CD8-positive, alpha-beta memory T cell (primary cell): Measurements from ENCODE around the gene TMEM184B. TPM values are rescaled to one million over a fixed set of nuclear protein-coding genes. Genes with fewer than 3 reads are reported as not detected.
A peak's percentile ranks its signal among the peaks of the same experiment; 100 is the strongest.

Experiments
- CTCF ChIA-PET: fragments of 350-600 bp; sonication (Branson Sonifier 250); formaldehyde crosslinking; loops from one replicate; lab custom pipeline; 2021; ENCODE audit warnings: antibody characterized with exemption; lab: Charles Lee
- POLR2A ChIA-PET: fragments of 350-600 bp; sonication (Branson Sonifier 250); formaldehyde crosslinking; loops from one replicate; lab custom pipeline; 2021; ENCODE audit warnings: antibody characterized with exemption; lab: Charles Lee
- DNase-seq, 5 donors: peaks; one replicate each; pipeline versions ENCODE4 v3.0.0 to v3.0.0-alpha.2; 2020 to 2022; ENCODE audit warnings: mixed read lengths in 1 of 5
- H3K27ac ChIP-seq: one replicate; pipeline ENCODE4 v1.7.0; 2013; ENCODE audit warnings: low read depth, mild to moderate bottlenecking, low read length, moderate library complexity
- H3K27me3 ChIP-seq: 2 replicates; pipeline ENCODE4 v1.7.0; 2013; ENCODE audit warnings: low read length, mild to moderate bottlenecking; ENCODE audit not compliant: insufficient read depth, poor library complexity, severe bottlenecking
- H3K36me3 ChIP-seq: 2 replicates; pipeline ENCODE4 v1.7.0; 2013; ENCODE audit warnings: mild to moderate bottlenecking, low read length, moderate library complexity; ENCODE audit not compliant: insufficient read depth
- H3K4me1 ChIP-seq: 2 replicates; pipeline ENCODE4 v1.7.0; 2013; ENCODE audit warnings: mild to moderate bottlenecking, low read length, moderate library complexity; ENCODE audit not compliant: insufficient read depth
- H3K4me3 ChIP-seq: 2 replicates; pipeline ENCODE4 v1.7.0; 2013; ENCODE audit warnings: mild to moderate bottlenecking, low read length
- H3K9me3 ChIP-seq: 2 replicates; pipeline ENCODE4 v1.7.0; 2013; ENCODE audit warnings: mild to moderate bottlenecking, low read length
- H3K27ac Mint-ChIP-seq, 8 donors: one replicate each; pipeline ENCODE4 v1.8.0; 2020 to 2021; ENCODE audit warnings: mixed read lengths in 8 of 8, mild to moderate bottlenecking in 6 of 8, inconsistent platforms in 3 of 8, moderate library complexity in 3 of 8
- H3K27me3 Mint-ChIP-seq, 2 donors: one replicate each; pipeline ENCODE4 v1.8.0; 2020 to 2021; ENCODE audit warnings: mixed read lengths in 2 of 2, mild to moderate bottlenecking in 1 of 2, moderate library complexity in 1 of 2
- H3K36me3 Mint-ChIP-seq, 3 donors: one replicate each; pipeline ENCODE4 v1.8.0; 2020 to 2021; ENCODE audit warnings: mixed read lengths in 3 of 3, inconsistent platforms in 1 of 3, mild to moderate bottlenecking in 1 of 3
- H3K4me1 Mint-ChIP-seq, 3 donors: one replicate each; pipeline ENCODE4 v1.8.0; 2020 to 2021; ENCODE audit warnings: mixed read lengths in 3 of 3, inconsistent platforms in 1 of 3, mild to moderate bottlenecking in 1 of 3
- H3K4me3 Mint-ChIP-seq, 7 donors: one replicate each; pipeline ENCODE4 v1.8.0; 2020 to 2021; ENCODE audit warnings: mixed read lengths in 7 of 7, mild to moderate bottlenecking in 6 of 7, moderate library complexity in 4 of 7, inconsistent platforms in 2 of 7
- H3K9me3 Mint-ChIP-seq, 5 donors: one replicate each; pipeline ENCODE4 v1.8.0; 2020 to 2022; ENCODE audit warnings: mixed read lengths in 5 of 5, mild to moderate bottlenecking in 3 of 5, moderate library complexity in 2 of 5, inconsistent platforms in 1 of 5
- polyA plus RNA-seq: library from polyadenylated mRNA; unstranded; fragments of 300-500 nt; fragmentation: Illumina TruSeq; gene quantifications from one replicate; pipeline ENCODE4 v1.2.3, GENCODE V29; 2021
- total RNA-seq, 2 experiments: library from RNA; stranded (reverse); gene quantifications; one replicate each; pipeline ENCODE4 v1.2.3, GENCODE V29; 2021

Gene TMEM184B
- total and polyA plus RNA-seq, 3 experiments from 2014 or later, result 23.4 to 31.7 (median 29.0) TPM

DNA sequence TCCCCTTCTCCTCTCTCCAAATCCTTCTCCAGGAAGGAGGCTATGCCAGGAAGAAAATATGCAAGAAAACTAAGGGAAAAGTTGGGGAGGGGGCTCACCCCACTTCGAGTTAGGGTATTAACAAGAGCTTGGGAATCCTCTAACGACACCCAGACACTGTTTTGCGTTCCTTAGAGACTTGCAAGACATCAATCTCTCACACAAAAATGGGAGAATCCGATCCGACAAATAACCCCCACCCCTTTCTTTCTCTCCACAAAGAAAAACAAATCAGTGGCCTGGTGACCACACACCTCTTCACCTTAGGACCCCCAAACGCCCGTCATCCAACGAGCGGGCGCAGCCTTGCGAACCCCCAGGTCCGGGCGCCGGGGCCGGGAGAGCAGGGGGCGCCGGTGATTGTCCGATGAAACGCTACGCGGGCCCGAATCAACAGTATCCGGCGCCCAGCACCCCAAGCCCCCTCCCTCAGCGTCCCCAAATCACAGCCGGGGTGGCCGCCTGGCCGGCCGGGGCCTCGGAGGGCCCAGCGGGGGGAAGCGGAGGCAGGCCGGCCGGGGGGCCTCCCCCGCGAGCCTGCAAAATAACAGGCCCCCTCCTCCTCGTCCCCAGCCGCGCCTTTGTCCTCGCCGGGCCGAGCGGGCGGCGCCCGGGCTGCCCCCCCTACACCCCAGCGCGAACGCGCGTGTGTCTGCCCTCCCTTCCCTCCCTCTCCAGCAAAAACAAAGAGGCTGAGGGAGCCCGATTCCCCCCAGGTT, 43.7 kb upstream of the TMEM184B start:
- ChIA-PET POLR2A (no interaction called here), CTCF (no interaction called here)
- H3K4me1 Mint-ChIP-seq, result peaks cover 40 to 58% (median 50%) of the 10 kb centered on the region in 3 donors

GRCh38 chr22:38315823-38316363, 43.1 kb upstream of the TMEM184B start:
- CTCF ChIA-PET, result interaction anchor here (0.6 to 1.2 kb wide), 2 partner anchors 22 to 264 kb away, joined by 3 to 4 read pairs; no protein-coding TSS in a partner anchor
- POLR2A ChIA-PET, result interaction anchor here (0.6 to 1.1 kb wide), 2 partner anchors 10 to 679 kb away, joined by 5 to 8 read pairs; no protein-coding TSS in a partner anchor
- no peaks in the 10 kb centered on the region for H3K9me3 Mint-ChIP-seq
- Histone ChIP-seq H3K9me3 (no peaks in the 10 kb centered on the region), H3K27ac (peak overlapping the region; percentile 77), H3K4me3 (peak overlapping the region; percentile 60), H3K36me3 (no peaks in the 10 kb centered on the region), H3K27me3 (no peaks in the 10 kb centered on the region), H3K4me1 (peaks cover 47% of the 10 kb centered on the region)
- peaks cover 47 to 64% (median 56%) of the 10 kb centered on the region in 3 donors for H3K4me1 Mint-ChIP-seq
- H3K36me3 Mint-ChIP-seq, result peaks cover 0 to 15% (median 0%) of the 10 kb centered on the region in 3 donors
- H3K27me3 Mint-ChIP-seq, result no peaks in the 10 kb centered on the region
- H3K4me3 Mint-ChIP-seq, result peak overlapping the region; percentile 86 to 95 (median 90)
- peak overlapping the region; percentile 93 to 100 (median 97) for H3K27ac Mint-ChIP-seq
- peak in 1 of 5 donors; percentile 56 for DNase-seq

More for the DNA sequence above, 43.7 kb upstream of the TMEM184B start:
- Mint-ChIP-seq H3K9me3 (no peaks in the 10 kb centered on the region), H3K27me3 (no peaks in the 10 kb centered on the region), H3K4me3 (peak overlapping the region; percentile 86 to 95 (median 90)), H3K36me3 (peaks cover 0 to 9% (median 0%) of the 10 kb centered on the region in 3 donors), H3K27ac (peak overlapping the region; percentile 93 to 100 (median 97))
- Histone ChIP-seq H3K4me3 (peak overlapping the region; percentile 60), H3K27ac (peak overlapping the region; percentile 77), H3K36me3 (no peaks in the 10 kb centered on the region), H3K4me1 (peaks cover 47% of the 10 kb centered on the region), H3K9me3 (no peaks in the 10 kb centered on the region), H3K27me3 (no peaks in the 10 kb centered on the region)
- peak; percentile 40 to 76 (median 63) for DNase-seq

- H3K4me3 ChIP-seq, result peak overlapping the region; percentile 60
- Mint-ChIP-seq H3K4me3 (peak overlapping the region; percentile 86 to 95 (median 90)), H3K4me1 (peaks cover 51 to 72% (median 61%) of the 10 kb centered on the region in 3 donors), H3K27ac (peak overlapping the region; percentile 93 to 100 (median 97)), H3K36me3 (peaks cover 0 to 18% (median 0%) of the 10 kb centered on the region in 3 donors), H3K27me3 (no peaks in the 10 kb centered on the region), H3K9me3 (no peaks in the 10 kb centered on the region)
- H3K36me3 ChIP-seq, result no peaks in the 10 kb centered on the region
- CTCF ChIA-PET, result interaction anchor here (0.6 to 1.2 kb wide), 2 partner anchors 23 to 263 kb away, joined by 3 to 4 read pairs; no protein-coding TSS in a partner anchor
- H3K9me3 ChIP-seq, result no peaks in the 10 kb centered on the region
- H3K4me1 ChIP-seq, result peaks cover 47% of the 10 kb centered on the region
- POLR2A ChIA-PET, result interaction anchor here (0.6 to 1.1 kb wide), 3 partner anchors 9 to 1611 kb away, joined by 4 to 8 read pairs (median 5); no protein-coding TSS in a partner anchor
- peak overlapping the region; percentile 77 for H3K27ac ChIP-seq
- no peaks in the 10 kb centered on the region for H3K27me3 ChIP-seq
- peak in 2 of 5 donors; percentile 35 to 43 for DNase-seq
These were observed 42.4 kb upstream of the TMEM184B start for GRCh38 chr22:38314933-38315822.

GRCh38 chr22:38314051-38314932, 41.5 kb upstream of the TMEM184B start:
- POLR2A ChIA-PET, result no interaction called here
- Mint-ChIP-seq H3K27me3 (no peaks in the 10 kb centered on the region), H3K27ac (peak overlapping the region; percentile 93 to 100 (median 97)), H3K4me1 (peaks cover 52 to 73% (median 61%) of the 10 kb centered on the region in 3 donors), H3K36me3 (peaks cover 0 to 18% (median 0%) of the 10 kb centered on the region in 3 donors), H3K9me3 (no peaks in the 10 kb centered on the region), H3K4me3 (peak overlapping the region in 6 of 7 donors; percentile 42 to 95 (median 88))
- H3K27ac ChIP-seq, result no peak overlapping the region
- peak in 1 of 5 donors; percentile 24 for DNase-seq
- no peak overlapping the region for H3K4me3 ChIP-seq
- no peaks in the 10 kb centered on the region for H3K9me3 ChIP-seq
- H3K36me3 ChIP-seq, result no peaks in the 10 kb centered on the region
- H3K27me3 ChIP-seq, result no peaks in the 10 kb centered on the region
- CTCF ChIA-PET, result interaction anchor here (1.2 kb wide), 1 partner anchor 262 kb away, joined by 4 read pairs; no protein-coding TSS in a partner anchor
- H3K4me1 ChIP-seq, result peaks cover 47% of the 10 kb centered on the region

GRCh38 chr22:38313384-38313955, 40.7 kb upstream of the TMEM184B start:
- Histone ChIP-seq H3K4me3 (no peak overlapping the region), H3K27me3 (no peaks in the 10 kb centered on the region), H3K9me3 (no peaks in the 10 kb centered on the region), H3K36me3 (no peaks in the 10 kb centered on the region), H3K4me1 (peaks cover 47% of the 10 kb centered on the region), H3K27ac (no peak overlapping the region)
- ChIA-PET POLR2A (no interaction called here), CTCF (interaction anchor here (1.1 kb wide), 1 partner anchor 57 kb away, joined by 3 read pairs; no protein-coding TSS in a partner anchor)
- DNase-seq, result peak in 3 of 5 donors; percentile 18 to 59 (median 35)
- Mint-ChIP-seq H3K36me3 (peaks cover 0 to 25% (median 0%) of the 10 kb centered on the region in 3 donors), H3K4me1 (peaks cover 59 to 81% (median 67%) of the 10 kb centered on the region in 3 donors), H3K4me3 (peak overlapping the region in 5 of 7 donors; percentile 42 to 91 (median 78)), H3K9me3 (no peaks in the 10 kb centered on the region), H3K27me3 (peaks cover 0 to 1% of the 10 kb centered on the region in 2 donors), H3K27ac (peak overlapping the region; percentile 81 to 100 (median 94))

GRCh38 chr22:38312261-38312800, 39.5 kb upstream of the TMEM184B start:
- H3K27ac ChIP-seq, result no peak overlapping the region
- no peaks in the 10 kb centered on the region for H3K9me3 ChIP-seq
- Mint-ChIP-seq H3K4me3 (no peak overlapping the region), H3K27ac (peak overlapping the region in 7 of 8 donors; percentile 22 to 100 (median 70)), H3K4me1 (peaks cover 61 to 80% (median 73%) of the 10 kb centered on the region in 3 donors), H3K36me3 (peaks cover 0 to 26% (median 0%) of the 10 kb centered on the region in 3 donors), H3K9me3 (no peaks in the 10 kb centered on the region), H3K27me3 (peaks cover 0 to 1% of the 10 kb centered on the region in 2 donors)
- H3K4me3 ChIP-seq, result no peak overlapping the region
- H3K36me3 ChIP-seq, result no peaks in the 10 kb centered on the region
- POLR2A ChIA-PET, result no interaction called here
- DNase-seq, result no peak
- no peaks in the 10 kb centered on the region for H3K27me3 ChIP-seq
- CTCF ChIA-PET, result interaction anchor here (1.1 to 1.5 kb wide), 2 partner anchors 14 to 55 kb away, joined by 3 to 4 read pairs; no protein-coding TSS in a partner anchor
- H3K4me1 ChIP-seq, result peaks cover 42% of the 10 kb centered on the region
